Effector CD4-positive, alpha-beta T cell (primary cell): Measurements from ENCODE around the gene WASF2.
A peak's percentile ranks its signal among the peaks of the same experiment; 100 is the strongest.
"Not testable (repeated sequence)": the region's sequence is repeated elsewhere in the genome, so short reads cannot be mapped to it uniquely, and the experiment has no call there.

ENCODE experiments used
- DNase-seq: peaks from one replicate; pipeline ENCODE4 v3.0.0-alpha.2; 2020

WASF2 gene

DNA sequence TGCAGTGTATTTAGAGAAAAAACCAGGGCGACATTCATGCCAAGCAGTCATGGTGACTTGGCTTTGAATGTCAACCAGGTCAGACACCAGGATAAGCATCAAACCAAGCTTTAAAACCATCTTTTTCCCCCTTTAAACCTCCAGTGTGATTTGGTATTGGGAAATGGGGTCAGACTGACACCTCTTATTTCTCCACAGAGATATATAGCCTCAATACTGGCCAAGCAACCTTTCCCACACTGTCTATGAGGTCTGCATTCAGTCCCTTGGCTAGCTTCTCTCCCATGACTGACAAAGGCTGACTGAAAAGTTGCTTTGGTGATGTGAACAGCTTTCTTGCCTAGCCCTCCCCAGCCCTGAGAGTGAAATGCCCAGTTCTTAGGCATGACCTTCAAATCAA lies 75.9 kb downstream of the WASF2 start:
- DNase-seq, result no peak

DNA sequence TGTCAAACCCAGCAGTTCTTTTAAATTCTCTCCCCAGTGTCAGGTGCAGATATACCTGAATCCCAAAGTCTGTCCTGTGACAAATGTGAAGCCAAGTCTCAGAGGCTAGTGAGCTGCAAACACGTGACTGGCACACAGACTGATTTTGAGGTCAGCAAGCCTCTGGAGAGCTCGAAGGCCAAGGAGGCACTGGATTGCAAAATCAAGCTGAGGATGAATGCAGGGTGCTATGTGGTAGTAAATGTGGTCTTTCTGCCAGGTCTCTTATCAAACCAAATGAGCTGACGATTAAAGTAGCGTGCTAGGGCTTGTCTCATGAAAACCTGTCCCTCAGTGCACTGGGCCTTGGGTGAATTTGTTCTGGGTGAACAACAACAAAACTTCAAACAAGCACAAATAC lies 77.0 kb downstream of the WASF2 start:
- DNase-seq, result no peak

GRCh38 chr1:27412502-27412901 lies 77.5 kb downstream of the WASF2 start:
- no peak for DNase-seq

DNA sequence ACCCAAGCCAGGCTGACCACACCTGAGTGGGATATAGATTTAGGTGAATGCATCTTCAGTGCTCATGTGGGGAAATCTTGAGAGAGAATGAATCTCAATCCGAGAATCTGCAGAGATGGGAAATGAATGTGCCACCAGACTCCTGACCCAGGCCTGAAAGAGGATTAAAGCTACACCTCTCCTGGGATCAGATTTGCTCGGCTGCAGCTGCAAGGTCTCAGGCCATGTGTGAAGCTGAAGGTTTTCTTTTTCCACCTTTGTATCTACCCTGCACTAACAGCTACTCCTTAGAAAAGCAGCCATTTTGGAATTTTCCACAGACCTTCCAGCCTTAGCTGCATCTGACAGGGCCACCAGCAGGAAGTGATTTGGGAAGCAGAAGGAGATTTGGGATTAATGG lies 79.3 kb downstream of the WASF2 start:
- DNase-seq, result no peak

- DNase-seq, result no peak
These were observed 80.3 kb downstream of the WASF2 start for GRCh38 chr1:27409669-27410068.

- DNase-seq, result no peak
These were observed 81.8 kb downstream of the WASF2 start for GRCh38 chr1:27408151-27408550.

DNA sequence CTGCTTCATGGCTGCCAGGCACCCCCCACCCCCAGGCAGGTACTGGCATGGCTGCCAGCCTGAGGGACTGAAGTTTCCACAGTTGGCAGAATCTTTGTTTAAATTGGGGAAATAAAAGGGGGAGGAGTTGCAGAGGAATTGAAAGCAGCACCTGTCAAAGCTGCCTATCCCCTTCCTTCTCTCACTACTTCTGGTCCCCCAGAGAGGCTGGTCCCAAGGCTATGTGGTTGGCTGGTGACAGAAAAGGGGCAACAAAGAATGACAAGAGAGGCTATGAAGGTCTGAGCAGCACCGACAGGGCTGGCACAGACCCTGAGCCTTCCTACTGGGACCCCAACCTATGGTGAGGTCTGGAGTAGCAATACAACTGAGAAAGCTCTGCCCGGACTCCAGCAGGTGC lies 83.2 kb downstream of the WASF2 start:
- DNase-seq, result not testable (repeated sequence)

DNA sequence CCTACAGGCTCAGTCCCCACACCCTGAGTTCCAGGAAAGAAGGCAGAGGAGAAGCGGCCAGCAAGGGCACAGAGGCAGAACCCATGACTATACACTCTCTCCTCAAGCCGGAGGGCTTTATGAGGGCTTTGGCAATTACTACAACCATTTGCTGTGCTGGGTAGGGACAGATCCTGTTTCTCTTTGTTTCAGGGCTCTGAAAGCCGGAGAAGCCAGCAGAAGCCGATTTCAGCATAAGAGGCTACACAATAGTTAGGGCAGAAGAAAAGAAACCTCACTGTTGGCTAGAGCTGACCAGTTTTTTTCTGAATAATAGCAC lies 83.6 kb downstream of the WASF2 start:
- no peak for DNase-seq

GRCh38 chr1:27405598-27406361 lies 84.2 kb downstream of the WASF2 start:
- not testable (repeated sequence) for DNase-seq

GRCh38 chr1:27405074-27405473 lies 84.9 kb downstream of the WASF2 start:
- no peak for DNase-seq

GRCh38 chr1:27403931-27404330 lies 86.0 kb downstream of the WASF2 start:
- DNase-seq, result no peak

DNA sequence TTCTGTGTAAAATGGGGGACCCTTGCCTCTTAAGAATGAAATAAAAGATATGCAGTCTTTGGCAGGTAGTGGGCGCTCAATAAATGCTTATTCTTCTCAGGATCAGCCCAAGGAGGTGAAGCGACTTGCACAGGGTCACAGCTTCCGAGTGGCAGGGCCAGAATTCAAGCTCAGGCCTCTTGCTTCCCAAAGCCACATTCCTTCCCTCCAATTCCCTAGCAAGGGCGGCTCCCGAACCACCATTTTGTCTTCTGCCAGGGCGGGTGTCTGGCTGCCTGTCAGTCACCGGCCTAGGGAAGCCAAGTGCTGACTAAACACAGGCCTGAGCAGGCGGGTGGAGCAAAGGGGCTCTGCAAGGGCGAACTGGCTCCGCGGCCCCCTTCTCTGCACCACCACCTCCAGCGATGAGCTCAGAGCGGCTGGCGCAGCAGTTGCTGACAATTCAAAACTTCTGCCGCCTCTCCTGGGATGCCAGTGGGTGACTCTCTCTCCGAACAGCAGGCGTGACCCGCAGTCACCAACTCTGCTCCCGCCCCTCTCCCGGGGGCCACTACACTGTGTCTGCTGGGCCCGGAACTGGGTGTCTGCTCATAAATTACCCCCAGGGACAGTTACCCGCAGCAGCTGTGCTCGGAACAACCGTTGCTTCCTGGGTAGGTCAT lies 86.8 kb downstream of the WASF2 start:
- DNase-seq, result no peak

DNA sequence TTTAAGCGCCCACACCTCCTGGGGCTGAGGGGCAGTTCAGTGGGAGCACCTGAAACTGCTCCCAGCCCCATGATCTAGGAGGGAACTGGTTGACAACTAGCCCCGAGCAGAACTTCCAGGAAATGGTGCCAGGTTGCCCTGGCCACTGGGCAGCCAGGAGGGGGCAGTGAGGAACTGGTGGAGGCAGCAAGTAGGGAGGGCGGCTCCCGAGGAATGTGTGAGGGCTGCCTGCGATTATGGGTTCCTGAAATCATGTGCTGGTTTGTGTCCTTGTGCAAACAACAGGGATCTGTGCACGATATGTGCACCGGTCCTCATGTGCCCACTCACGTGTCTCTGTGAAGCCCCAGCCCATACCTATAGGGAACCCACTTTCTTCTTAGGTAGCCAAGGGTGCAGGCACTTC lies 87.6 kb downstream of the WASF2 start:
- no peak for DNase-seq

GRCh38 chr1:27400963-27401341 lies 89.0 kb downstream of the WASF2 start:
- DNase-seq, result no peak

GRCh38 chr1:27400082-27400962 lies 89.6 kb downstream of the WASF2 start:
- DNase-seq, result no peak

DNA sequence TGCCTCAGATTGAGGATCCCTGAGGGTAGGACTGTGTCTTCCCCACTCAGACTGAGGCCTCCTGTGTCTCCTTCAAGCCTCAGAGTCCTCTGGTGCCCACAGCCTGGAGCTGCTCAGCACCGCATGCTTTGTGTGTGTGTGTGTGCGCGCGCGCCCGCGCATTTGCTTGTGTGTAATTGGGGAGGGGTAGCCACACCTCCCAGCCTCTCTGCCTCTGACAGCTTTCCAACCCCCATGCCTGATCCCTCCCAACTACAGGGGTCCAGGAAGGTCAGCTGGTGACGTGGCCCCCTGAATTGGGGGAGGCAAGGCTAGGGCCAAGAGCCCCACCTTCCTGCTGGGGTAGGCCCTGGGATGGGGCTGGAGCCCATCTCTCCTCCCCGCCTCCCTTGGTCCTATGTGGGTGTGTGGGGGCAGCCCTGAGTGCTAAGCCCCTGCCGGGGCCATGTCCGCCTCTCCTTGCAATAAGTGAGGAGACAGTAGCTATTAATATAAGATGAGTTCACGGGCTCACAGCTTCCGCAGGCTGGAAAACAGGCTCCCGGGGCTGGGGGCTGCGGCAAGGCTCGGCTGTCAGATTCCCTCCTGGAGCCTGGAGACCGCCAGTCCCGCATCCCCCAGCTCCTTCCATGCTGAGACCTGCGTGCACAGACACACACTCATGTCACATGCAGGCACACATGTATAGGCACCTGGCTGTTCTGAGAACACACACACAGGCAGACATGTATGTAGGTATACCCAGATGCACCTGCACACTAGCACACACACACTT lies 90.5 kb downstream of the WASF2 start:
- DNase-seq, result no peak

DNA sequence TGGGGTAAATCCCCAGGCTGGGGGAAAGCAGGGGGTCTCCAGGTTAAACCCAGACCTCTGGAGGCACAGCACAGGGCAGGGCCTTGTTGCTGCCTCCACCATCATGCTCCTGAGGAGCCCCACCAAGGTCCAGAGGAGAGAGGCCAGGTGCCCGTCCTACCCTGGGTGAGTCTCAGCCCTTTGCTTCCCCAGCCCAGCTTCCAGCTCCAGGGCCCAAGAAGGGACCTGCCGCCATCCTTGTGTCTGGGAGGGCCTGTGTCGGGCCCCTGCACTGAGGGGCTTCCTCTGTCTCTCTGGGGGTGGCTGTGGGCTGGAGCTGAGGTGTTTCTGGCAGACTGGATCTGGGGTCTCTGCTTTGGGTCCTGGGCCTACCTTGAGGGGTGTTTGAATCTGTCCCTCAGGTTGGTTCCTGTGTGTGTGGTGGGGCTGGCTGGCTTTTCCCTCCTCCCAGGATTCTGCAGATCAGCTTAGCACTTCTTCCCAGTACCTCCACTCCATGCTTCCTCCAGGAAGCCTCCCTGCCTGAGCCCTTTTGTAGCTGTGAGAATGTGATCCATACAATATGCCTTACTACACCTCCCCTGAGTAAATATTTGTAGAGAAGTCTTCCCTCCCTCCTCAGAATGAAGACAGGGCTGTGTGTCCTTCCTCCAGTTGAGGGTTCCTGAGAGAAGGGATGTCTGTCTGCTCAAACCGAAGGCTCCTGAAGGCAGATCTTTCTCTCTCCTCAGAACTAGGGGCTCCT lies 91.4 kb downstream of the WASF2 start:
- no peak for DNase-seq

- DNase-seq, result no peak
These were observed 92.2 kb downstream of the WASF2 start for GRCh38 chr1:27397749-27398148.

DNA sequence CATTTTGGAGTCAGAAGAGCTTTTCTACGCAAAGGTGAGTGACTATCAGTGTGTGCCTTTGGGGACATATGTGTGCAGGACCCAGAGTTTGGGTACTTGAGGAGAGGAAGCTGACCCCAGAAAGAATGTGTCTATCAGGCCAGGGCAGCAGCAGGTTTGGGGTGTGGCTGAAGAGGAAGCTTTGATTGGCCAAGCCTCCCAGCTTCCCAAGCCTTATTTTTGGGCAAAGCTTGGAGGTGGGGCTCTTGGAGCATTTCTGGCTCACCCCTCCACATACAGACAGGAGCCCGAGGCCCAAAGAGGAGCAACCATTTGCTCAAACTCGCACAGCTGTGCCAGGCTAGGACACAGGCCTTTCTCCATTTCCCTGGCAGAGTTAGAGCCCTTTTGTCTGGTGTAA lies 92.9 kb downstream of the WASF2 start:
- no peak for DNase-seq

- DNase-seq, result peak; percentile 72
These were observed 94.3 kb downstream of the WASF2 start for GRCh38 chr1:27395441-27396195.

GRCh38 chr1:27394925-27395324 lies 95.0 kb downstream of the WASF2 start:
- DNase-seq, result no peak

DNA sequence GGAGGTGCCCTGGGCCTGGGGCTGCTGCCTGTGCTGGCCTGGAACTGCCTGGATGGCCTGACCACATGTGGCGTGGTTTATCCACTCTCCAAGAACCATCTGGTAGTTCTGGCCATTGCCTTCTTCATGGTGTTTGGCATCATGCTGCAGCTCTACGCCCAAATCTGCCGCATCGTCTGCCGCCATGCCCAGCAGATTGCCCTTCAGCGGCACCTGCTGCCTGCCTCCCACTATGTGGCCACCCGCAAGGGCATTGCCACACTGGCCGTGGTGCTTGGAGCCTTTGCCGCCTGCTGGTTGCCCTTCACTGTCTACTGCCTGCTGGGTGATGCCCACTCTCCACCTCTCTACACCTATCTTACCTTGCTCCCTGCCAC lies 95.7 kb downstream of the WASF2 start:
- no peak for DNase-seq
